ENCODE results near the gene CTRL. TPM values are rescaled to one million over a fixed set of nuclear protein-coding genes. Genes with fewer than 3 reads are reported as not detected.

CTRL gene
- total RNA-seq, 4 donors from 2014 or later: 0.87 to 3.6 (median 1.6) TPM

DNA sequence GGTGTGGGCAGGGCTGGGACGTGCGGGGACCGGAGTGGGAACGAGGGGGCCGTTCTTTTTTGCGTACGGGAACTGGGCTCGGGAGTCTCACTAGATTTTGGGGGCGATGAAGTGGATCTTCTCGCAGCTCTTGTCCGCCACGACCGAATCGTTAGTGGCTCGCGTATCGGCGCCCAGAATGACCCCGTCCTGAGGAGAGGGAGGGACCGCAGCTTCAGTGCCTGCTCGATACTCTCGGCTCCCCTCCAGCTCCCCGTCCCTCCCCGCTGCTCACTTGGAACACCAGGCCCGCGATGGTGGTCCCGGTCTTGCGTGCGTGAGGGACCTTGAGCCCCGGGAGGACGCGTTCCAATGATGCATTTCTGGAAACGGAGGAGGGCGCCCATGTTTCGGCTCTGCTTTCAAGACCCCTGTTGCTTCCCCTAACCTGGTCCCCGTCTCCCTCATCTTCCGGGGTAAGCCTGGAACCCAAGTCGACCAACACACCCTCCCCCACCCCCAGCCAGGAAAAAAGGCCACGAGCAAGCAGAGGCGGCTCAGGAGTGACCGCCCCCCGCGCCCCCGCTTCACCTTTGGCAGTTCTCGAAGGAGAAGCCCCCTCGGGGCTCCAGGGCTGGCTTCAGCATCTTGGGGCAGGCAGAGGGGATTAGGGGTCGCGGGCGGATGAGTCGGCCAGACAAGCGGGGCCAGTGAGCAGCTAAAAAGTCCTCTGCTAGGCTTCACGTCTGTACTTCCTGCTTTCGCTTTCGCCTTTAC is 4.6 kb upstream of the CTRL start, which contains the start of gene PSMB10:
TSS of gene PSMB10 (minus strand) at position 727 of the 756 bp plus-strand sequence. CDS start at position 626, 101 bp downstream.
- WGBS, 2 donors: 0 to 1% methylated on average over 23 to 54 of the region's 54 CpGs
- H3K9me3 ChIP-seq: no peaks in the 10 kb centered on the region
- peaks cover 0 to 41% (median 20%) of the 10 kb centered on the region in 4 donors for H3K4me1 ChIP-seq
- peak within 1 kb of the TSS; percentile 74 to 98 (median 84) for H3K4me3 ChIP-seq
- peak in 1 of 2 donors; percentile 27 for DNase-seq (ENCODE audit: low spot score in 2 of 2)
- H3K27me3 ChIP-seq: no peaks in the 10 kb centered on the region
- H3K36me3 ChIP-seq: peaks cover 0 to 39% (median 5%) of the 10 kb centered on the region in 3 donors
- H3K27ac ChIP-seq: peak within 1 kb of the TSS; percentile 60 to 95 (median 94)
- TF ChIP-seq CTCF (IDR thresholded peaks at IDR 0.05) (no peak), EP300 (IDR thresholded peaks at IDR 0.05) (peak in 1 of 2 donors; percentile 35), POLR2A (IDR thresholded peaks at IDR 0.05) (peak in 1 of 2 donors; percentile 32)

DNA sequence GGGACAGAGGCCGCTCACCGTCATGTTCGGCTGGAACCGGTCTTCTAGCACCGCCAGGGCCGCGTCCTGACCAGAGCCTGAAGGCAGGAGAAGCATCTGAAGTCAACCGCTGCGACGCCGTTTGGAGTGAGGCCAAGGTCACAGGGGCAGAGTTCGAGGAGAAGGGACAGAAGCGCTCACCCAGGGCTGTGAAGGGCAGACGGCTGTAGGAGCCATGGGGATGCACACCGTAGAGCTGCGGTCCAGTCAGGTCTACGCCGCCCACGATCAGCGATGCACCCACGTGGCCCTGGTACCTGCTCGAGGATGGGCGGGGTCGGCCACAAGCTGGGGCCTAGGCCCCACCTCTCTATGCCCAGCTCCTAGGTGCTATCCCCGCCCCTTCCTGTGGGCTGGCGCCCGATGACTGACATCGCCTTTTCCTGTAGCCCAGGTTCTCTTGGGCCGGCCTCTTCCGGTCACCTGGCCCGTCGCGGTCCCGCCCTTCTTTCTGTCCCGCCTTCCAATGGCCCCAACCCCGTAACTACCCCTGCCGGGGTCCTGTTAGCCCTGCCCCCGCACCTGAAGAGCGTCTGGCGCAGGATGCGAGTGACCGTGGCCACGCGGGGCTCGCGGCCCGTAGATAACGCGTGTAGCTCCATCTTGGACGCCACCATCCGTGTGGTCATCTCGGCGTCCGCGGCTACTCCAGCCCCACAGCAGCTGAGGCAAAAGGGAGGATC is 3.9 kb upstream of the CTRL start:
- peak; percentile 87 to 88 for DNase-seq (ENCODE audit: low spot score in 2 of 2)
- H3K36me3 ChIP-seq: peaks cover 0 to 39% (median 5%) of the 10 kb centered on the region in 3 donors
- H3K9me3 ChIP-seq: no peaks in the 10 kb centered on the region
- peaks cover 0 to 39% (median 20%) of the 10 kb centered on the region in 4 donors for H3K4me1 ChIP-seq
- peak; percentile 48 to 75 for TF ChIP-seq POLR2A (IDR thresholded peaks at IDR 0.05)
- peak; percentile 58 to 92 for TF ChIP-seq EP300 (IDR thresholded peaks at IDR 0.05)
- TF ChIP-seq CTCF (IDR thresholded peaks at IDR 0.05): peak in 1 of 5 experiments; percentile 33
- WGBS, 2 donors: 1 to 2% methylated on average over 43 to 53 of the region's 55 CpGs
- H3K4me3 ChIP-seq: peak overlapping the region; percentile 74 to 98 (median 84)
- no peaks in the 10 kb centered on the region for H3K27me3 ChIP-seq
- peak overlapping the region; percentile 60 to 95 (median 94) for H3K27ac ChIP-seq

GRCh38 chr16:67935101-67935401 is 3.4 kb upstream of the CTRL start:
- 13 to 18% methylated on average over 13 of the region's 13 CpGs for WGBS, 2 donors
- no peak for TF ChIP-seq POLR2A (IDR thresholded peaks at IDR 0.05)
- TF ChIP-seq CTCF (IDR thresholded peaks at IDR 0.05): no peak
- no peak for TF ChIP-seq EP300 (IDR thresholded peaks at IDR 0.05)
- DNase-seq (ENCODE audit: low spot score in 2 of 2): no peak
- H3K27ac ChIP-seq: peak overlapping the region; percentile 60 to 95 (median 94)
- peaks cover 0 to 36% (median 20%) of the 10 kb centered on the region in 4 donors for H3K4me1 ChIP-seq
- H3K36me3 ChIP-seq: peaks cover 0 to 39% (median 5%) of the 10 kb centered on the region in 3 donors
- peak overlapping the region; percentile 74 to 98 (median 84) for H3K4me3 ChIP-seq
- H3K27me3 ChIP-seq: no peaks in the 10 kb centered on the region
- H3K9me3 ChIP-seq: no peaks in the 10 kb centered on the region

GRCh38 chr16:67934306-67935100 is 2.8 kb upstream of the CTRL start:
- Histone ChIP-seq H3K4me1 (peaks cover 0 to 30% (median 20%) of the 10 kb centered on the region in 4 donors), H3K9me3 (no peaks in the 10 kb centered on the region), H3K27me3 (no peaks in the 10 kb centered on the region), H3K4me3 (peak overlapping the region in 3 of 4 donors; percentile 74 to 90 (median 79)), H3K36me3 (peaks cover 0 to 38% (median 5%) of the 10 kb centered on the region in 3 donors), H3K27ac (peak overlapping the region in 3 of 4 donors; percentile 93 to 95 (median 94))
- TF ChIP-seq POLR2A (IDR thresholded peaks at IDR 0.05) (no peak), CTCF (IDR thresholded peaks at IDR 0.05) (no peak), EP300 (IDR thresholded peaks at IDR 0.05) (no peak)
- DNase-seq (ENCODE audit: low spot score in 2 of 2): no peak
- WGBS, 2 donors: 36 to 39% methylated on average over 12 to 13 of the region's 13 CpGs
